Activated naive CD4-positive, alpha-beta T cell (primary cell): ENCODE data around the gene RALGPS2.

ENCODE experiments used
- DNase-seq, 4 experiments: peaks; one replicate each; lab custom pipeline; 2025; lab: John Stamatoyannopoulos, UW

RALGPS2 gene

GRCh38 chr1:178921499-178921898 is 196.5 kb downstream of the RALGPS2 start:
- DNase-seq, result no peak

GRCh38 chr1:178923512-178923911 is 198.5 kb downstream of the RALGPS2 start:
- no peak for DNase-seq

GRCh38 chr1:178926046-178926445 is 201.0 kb downstream of the RALGPS2 start:
- DNase-seq, result no peak

GRCh38 chr1:178927003-178927402 is 202.0 kb downstream of the RALGPS2 start:
- DNase-seq, result no peak

- DNase-seq, result no peak
These were observed 203.0 kb downstream of the RALGPS2 start for GRCh38 chr1:178928041-178928440.

- no peak for DNase-seq
These were observed 203.9 kb downstream of the RALGPS2 start for GRCh38 chr1:178928976-178929375.

GRCh38 chr1:178931858-178932551 is 207.0 kb downstream of the RALGPS2 start:
- no peak for DNase-seq

- no peak for DNase-seq
These were observed 207.5 kb downstream of the RALGPS2 start for GRCh38 chr1:178932552-178932906.

- no peak for DNase-seq
These were observed 208.1 kb downstream of the RALGPS2 start for GRCh38 chr1:178933105-178933561.

- DNase-seq, result no peak
These were observed 208.9 kb downstream of the RALGPS2 start for GRCh38 chr1:178933709-178934490.

- DNase-seq, result no peak
These were observed 209.5 kb downstream of the RALGPS2 start for GRCh38 chr1:178934546-178934945.

GRCh38 chr1:178935610-178936009 is 210.6 kb downstream of the RALGPS2 start:
- no peak for DNase-seq

GRCh38 chr1:178937695-178938094 is 212.7 kb downstream of the RALGPS2 start:
- DNase-seq, result no peak

GRCh38 chr1:178938101-178938958 is 213.3 kb downstream of the RALGPS2 start:
- no peak for DNase-seq

- no peak for DNase-seq
These were observed 213.9 kb downstream of the RALGPS2 start for GRCh38 chr1:178938959-178939317.

GRCh38 chr1:178939338-178940067 is 214.5 kb downstream of the RALGPS2 start:
- no peak for DNase-seq

- no peak for DNase-seq
These were observed 215.2 kb downstream of the RALGPS2 start for GRCh38 chr1:178940068-178940765.

GRCh38 chr1:178941261-178941689 is 216.2 kb downstream of the RALGPS2 start:
- DNase-seq, result no peak

- DNase-seq, result no peak
These were observed 216.8 kb downstream of the RALGPS2 start for GRCh38 chr1:178941849-178942248.

- DNase-seq, result no peak
These were observed 217.5 kb downstream of the RALGPS2 start for GRCh38 chr1:178942285-178943198.
